Mammary epithelial cell (primary cell): ENCODE results near the gene KPNA1.

Source experiments
- CTCF ChIP-seq, 2 donors: IDR thresholded peaks in 1 of 2; conservative IDR thresholded peaks in 1 of 2; 2 replicates each; pipeline ENCODE4 v1.5.1; 2011 to 2012; ENCODE audit warnings: inconsistent platforms in 2 of 2, low read length in 2 of 2, mild to moderate bottlenecking in 2 of 2, control low read depth in 1 of 2, low read depth in 1 of 2; ENCODE audit not compliant: insufficient read depth in 1 of 2; ENCODE audit errors: extremely low read depth in 1 of 2
- EZH2 ChIP-seq: IDR thresholded peaks from 2 replicates; pipeline ENCODE4 v1.6.1; 2012; ENCODE audit warnings: low read length, inconsistent platforms, borderline replicate concordance

GRCh38 chr3:122421101-122421500 lies 93.6 kb downstream of the KPNA1 start:
- TF ChIP-seq EZH2 (no peak), CTCF (conservative IDR thresholded peaks at IDR 0.05 in 1 of 2, IDR thresholded peaks at IDR 0.05 in 1 of 2; ENCODE audit: extremely low read depth in 1 of 2, insufficient read depth in 1 of 2, low read depth in 1 of 2, low read length in 2 of 2) (no peak)
